ENCODE results near the gene ANXA5. TPM values are rescaled to one million over a fixed set of nuclear protein-coding genes. Genes with fewer than 3 reads are reported as not detected.

ANXA5 gene
- total RNA-seq, 1 donor = 1,166 TPM

- Histone ChIP-seq H3K27me3 (ENCODE audit: insufficient read depth, low read length) (no peaks in the 10 kb centered on the region), H3K4me2 (ENCODE audit: insufficient read depth, low read length) (peak overlapping the region; percentile 45), H2AFZ (ENCODE audit: low read length) (no peak overlapping the region), H3K36me3 (ENCODE audit: insufficient read depth, low read length) (no peaks in the 10 kb centered on the region), H3K79me2 (ENCODE audit: insufficient read depth, low read length) (no peaks in the 10 kb centered on the region), H4K20me1 (ENCODE audit: insufficient read depth, low read length) (no peaks in the 10 kb centered on the region), H3K9me3 (ENCODE audit: low read depth, low read length) (no peaks in the 10 kb centered on the region), H3K4me1 (ENCODE audit: insufficient read depth, low read length) (peaks cover 27% of the 10 kb centered on the region), H3K4me3 (ENCODE audit: insufficient read depth, low read length) (no peak overlapping the region), H3K27ac (ENCODE audit: low read depth, low read length) (peak overlapping the region; percentile 91)
- peak; percentile 87 for DNase-seq (ENCODE audit: insufficient read length, low spot score, missing footprints)
- no peak for TF ChIP-seq CTCF (IDR thresholded peaks at IDR 0.05; ENCODE audit: extremely low read depth, low read depth, low read length)
These were observed 31.3 kb upstream of the ANXA5 start for GRCh38 chr4:121728066-121728465.

GRCh38 chr4:121726642-121727268 is 30.0 kb upstream of the ANXA5 start:
- Histone ChIP-seq H3K4me3 (ENCODE audit: insufficient read depth, low read length) (no peak overlapping the region), H3K27me3 (ENCODE audit: insufficient read depth, low read length) (no peaks in the 10 kb centered on the region), H3K9me3 (ENCODE audit: low read depth, low read length) (no peaks in the 10 kb centered on the region), H3K36me3 (ENCODE audit: insufficient read depth, low read length) (no peaks in the 10 kb centered on the region), H2AFZ (ENCODE audit: low read length) (no peak overlapping the region), H4K20me1 (ENCODE audit: insufficient read depth, low read length) (no peaks in the 10 kb centered on the region), H3K27ac (ENCODE audit: low read depth, low read length) (peak overlapping the region; percentile 91), H3K79me2 (ENCODE audit: insufficient read depth, low read length) (no peaks in the 10 kb centered on the region), H3K4me2 (ENCODE audit: insufficient read depth, low read length) (no peak overlapping the region), H3K4me1 (ENCODE audit: insufficient read depth, low read length) (peaks cover 27% of the 10 kb centered on the region)
- peak; percentile 71 for TF ChIP-seq CTCF (IDR thresholded peaks at IDR 0.05; ENCODE audit: extremely low read depth, low read depth, low read length)
- peak; percentile 26 for DNase-seq (ENCODE audit: insufficient read length, low spot score, missing footprints)

- Histone ChIP-seq H3K4me3 (ENCODE audit: insufficient read depth, low read length) (no peak overlapping the region), H4K20me1 (ENCODE audit: insufficient read depth, low read length) (no peaks in the 10 kb centered on the region), H3K4me2 (ENCODE audit: insufficient read depth, low read length) (no peak overlapping the region), H3K4me1 (ENCODE audit: insufficient read depth, low read length) (peaks cover 27% of the 10 kb centered on the region), H2AFZ (ENCODE audit: low read length) (no peak overlapping the region), H3K27me3 (ENCODE audit: insufficient read depth, low read length) (no peaks in the 10 kb centered on the region), H3K9me3 (ENCODE audit: low read depth, low read length) (no peaks in the 10 kb centered on the region), H3K27ac (ENCODE audit: low read depth, low read length) (no peak overlapping the region), H3K36me3 (ENCODE audit: insufficient read depth, low read length) (no peaks in the 10 kb centered on the region), H3K79me2 (ENCODE audit: insufficient read depth, low read length) (no peaks in the 10 kb centered on the region)
- no peak for TF ChIP-seq CTCF (IDR thresholded peaks at IDR 0.05; ENCODE audit: extremely low read depth, low read depth, low read length)
- DNase-seq (ENCODE audit: insufficient read length, low spot score, missing footprints) = no peak
These were observed 27.9 kb upstream of the ANXA5 start for GRCh38 chr4:121724671-121725070.

GRCh38 chr4:121721700-121722099 is 24.9 kb upstream of the ANXA5 start:
- Histone ChIP-seq H3K27ac (ENCODE audit: low read depth, low read length) (no peak overlapping the region), H3K4me2 (ENCODE audit: insufficient read depth, low read length) (no peak overlapping the region), H4K20me1 (ENCODE audit: insufficient read depth, low read length) (no peaks in the 10 kb centered on the region), H3K36me3 (ENCODE audit: insufficient read depth, low read length) (no peaks in the 10 kb centered on the region), H3K27me3 (ENCODE audit: insufficient read depth, low read length) (no peaks in the 10 kb centered on the region), H3K9me3 (ENCODE audit: low read depth, low read length) (no peaks in the 10 kb centered on the region), H3K4me1 (ENCODE audit: insufficient read depth, low read length) (peaks cover 8% of the 10 kb centered on the region), H3K79me2 (ENCODE audit: insufficient read depth, low read length) (no peaks in the 10 kb centered on the region), H3K4me3 (ENCODE audit: insufficient read depth, low read length) (no peak overlapping the region), H2AFZ (ENCODE audit: low read length) (no peak overlapping the region)
- TF ChIP-seq CTCF (IDR thresholded peaks at IDR 0.05; ENCODE audit: extremely low read depth, low read depth, low read length) = no peak
- DNase-seq (ENCODE audit: insufficient read length, low spot score, missing footprints) = no peak

Data from osteoblast (primary cell).